Lower leg skin (tissue), 4 donors: ENCODE measurements around the gene MYH4. TPM values are rescaled to one million over a fixed set of nuclear protein-coding genes. Genes with fewer than 3 reads are reported as not detected.

Source experiments
- DNase-seq, 2 donors: peaks; one replicate each; pipeline ENCODE4 v3.0.0-alpha.2; 2019; ENCODE audit warnings: low spot score in 2 of 2
- H3K4me3 ChIP-seq: fragments of 200-600 bp; sonication (generic); 2 replicates; pipeline ENCODE4 v1.5.1; 2017; ENCODE audit warnings: mild to moderate bottlenecking, low read depth; ENCODE audit not compliant: poor library complexity, severe bottlenecking
- POLR2A ChIP-seq, 2 donors: fragments of 450-650 bp; IDR thresholded peaks; one replicate each; pipeline ENCODE4 v1.6.1; 2016 to 2017; ENCODE audit warnings: antibody characterized with exemption in 2 of 2, mild to moderate bottlenecking in 1 of 2, moderate library complexity in 1 of 2
- WGBS, 2 donors: methylation state at CpG; one replicate each; pipeline ENCODE4 v1.1.5; 2018; 5-methylcytosine and 5-hydroxymethylcytosine counted together
- intact Hi-C: fragments of 100-400 bp; cut with DNase I; formaldehyde crosslinking; loops from one replicate; pipeline ENCODE4 v1.15.0; 2023; ENCODE audit warnings: low total_unique reads
- total RNA-seq, 4 donors: library from RNA; depleted of rRNA; stranded (reverse); fragments of >200 nt; gene quantifications; one replicate each; pipeline ENCODE4 v1.1.0, GENCODE V29; 2016
- TF ChIP-seq, protein P1 (sequence below), 3 donors: fragments of 450-650 bp; IDR thresholded peaks; one replicate each; pipeline ENCODE4 v1.5.1; 2016; ENCODE audit warnings: antibody characterized with exemption in 3 of 3, mild to moderate bottlenecking in 3 of 3, moderate library complexity in 2 of 3

The MYH4 gene
- total RNA-seq: not detected

DNA sequence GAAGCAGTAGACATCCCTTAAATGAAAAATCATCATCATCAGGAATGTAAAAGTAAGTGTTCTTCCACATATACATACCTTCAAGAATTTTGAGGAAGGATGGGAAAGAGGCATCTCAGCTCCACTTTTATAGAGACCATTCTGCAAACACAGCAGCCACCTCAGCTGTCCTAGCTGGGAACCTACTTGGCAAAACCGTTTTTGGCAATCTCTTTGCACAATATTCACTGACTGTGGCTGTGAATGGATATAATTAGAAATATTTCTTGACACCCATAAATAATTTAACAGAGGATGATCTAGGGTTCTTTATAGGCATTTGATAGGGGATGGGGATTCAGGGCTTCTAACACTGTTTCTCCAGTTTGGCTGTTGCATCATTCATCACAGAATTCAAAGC is at the start of gene MYH4:
MYH4 (minus strand) TSS at position 101 of the 400 bp plus-strand sequence. CDS start 2,814 bp downstream, outside the sequence.
- intact Hi-C loops: no loop called here
- H3K4me3 ChIP-seq: no peak within 1 kb of the TSS
- no peak for DNase-seq
- WGBS, 2 donors: 61 to 67% methylated on average over 1 of the region's 1 CpG
- TF ChIP-seq, protein P1, sequence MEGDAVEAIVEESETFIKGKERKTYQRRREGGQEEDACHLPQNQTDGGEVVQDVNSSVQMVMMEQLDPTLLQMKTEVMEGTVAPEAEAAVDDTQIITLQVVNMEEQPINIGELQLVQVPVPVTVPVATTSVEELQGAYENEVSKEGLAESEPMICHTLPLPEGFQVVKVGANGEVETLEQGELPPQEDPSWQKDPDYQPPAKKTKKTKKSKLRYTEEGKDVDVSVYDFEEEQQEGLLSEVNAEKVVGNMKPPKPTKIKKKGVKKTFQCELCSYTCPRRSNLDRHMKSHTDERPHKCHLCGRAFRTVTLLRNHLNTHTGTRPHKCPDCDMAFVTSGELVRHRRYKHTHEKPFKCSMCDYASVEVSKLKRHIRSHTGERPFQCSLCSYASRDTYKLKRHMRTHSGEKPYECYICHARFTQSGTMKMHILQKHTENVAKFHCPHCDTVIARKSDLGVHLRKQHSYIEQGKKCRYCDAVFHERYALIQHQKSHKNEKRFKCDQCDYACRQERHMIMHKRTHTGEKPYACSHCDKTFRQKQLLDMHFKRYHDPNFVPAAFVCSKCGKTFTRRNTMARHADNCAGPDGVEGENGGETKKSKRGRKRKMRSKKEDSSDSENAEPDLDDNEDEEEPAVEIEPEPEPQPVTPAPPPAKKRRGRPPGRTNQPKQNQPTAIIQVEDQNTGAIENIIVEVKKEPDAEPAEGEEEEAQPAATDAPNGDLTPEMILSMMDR (IDR thresholded peaks at IDR 0.05): no peak
- no peak for TF ChIP-seq POLR2A (IDR thresholded peaks at IDR 0.05)

DNA sequence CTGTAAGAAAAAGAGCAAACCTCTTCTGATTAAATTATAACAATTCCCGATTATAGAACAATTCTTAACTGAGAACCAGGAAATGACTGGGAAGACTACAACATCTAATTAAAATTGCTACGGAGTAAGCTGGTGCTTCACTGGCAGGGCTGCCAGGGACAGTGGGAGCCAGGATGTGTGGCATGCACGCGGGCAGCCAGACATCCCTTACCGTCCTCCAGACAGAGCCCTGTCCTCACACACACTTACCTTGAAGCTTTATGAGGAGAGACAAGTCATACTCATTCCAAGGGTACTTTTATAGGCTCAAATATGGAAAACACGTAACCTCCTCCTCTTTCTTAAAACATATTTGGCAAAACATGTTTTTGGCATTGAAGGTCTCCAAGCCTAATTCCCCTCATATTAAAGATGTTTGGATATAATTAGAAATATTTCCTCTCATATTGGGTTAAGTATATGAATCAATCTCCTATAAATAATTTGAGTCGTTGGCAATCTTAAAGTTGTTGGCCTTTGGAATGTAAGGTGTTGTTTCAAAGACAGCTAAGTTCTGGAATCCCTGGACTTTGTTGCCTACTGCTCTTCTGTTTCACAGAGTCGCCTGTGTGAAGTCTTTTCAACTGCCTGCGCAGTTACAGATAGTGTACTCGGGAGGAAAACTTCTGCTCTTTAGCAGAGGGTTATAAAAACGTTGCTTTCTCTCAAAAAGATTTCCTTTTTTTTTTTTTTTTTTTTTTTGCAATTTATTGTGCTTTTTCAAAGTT is 49.1 kb upstream of the MYH4 start, which contains the start of gene MYH1:
MYH1 (minus strand) TSS at position 272 of the 767 bp plus-strand sequence. CDS start 1,900 bp downstream, outside the sequence.
- intact Hi-C loops: no loop called here
- TF ChIP-seq, protein P1 (IDR thresholded peaks at IDR 0.05): no peak
- no peak for TF ChIP-seq POLR2A (IDR thresholded peaks at IDR 0.05)
- no peak for DNase-seq
- H3K4me3 ChIP-seq: no peak within 1 kb of the TSS
- WGBS, 2 donors: 70% methylated on average over 11 of the region's 11 CpGs

DNA sequence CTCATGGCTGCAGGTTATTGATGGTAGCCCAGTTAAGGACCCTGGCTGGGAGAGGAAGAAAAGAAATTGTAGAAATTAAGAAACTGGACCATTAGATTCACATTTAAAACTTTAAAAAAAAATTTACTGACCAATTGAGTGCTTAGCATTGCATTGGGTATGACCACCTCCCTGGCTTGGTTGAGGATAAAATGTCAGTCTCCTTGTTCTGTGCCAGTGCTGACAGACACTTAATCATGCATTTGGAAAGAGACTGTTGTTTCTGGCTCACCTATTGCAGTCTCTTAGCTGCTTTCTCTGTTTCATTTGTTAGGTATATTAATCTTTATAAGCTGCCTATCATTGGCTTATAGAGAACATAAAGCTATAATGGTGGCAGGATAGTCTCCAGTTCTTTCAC is 47.3 kb upstream of the MYH4 start:
- intact Hi-C loops: no loop called here
- H3K4me3 ChIP-seq: no peak overlapping the region
- no peak for DNase-seq
- TF ChIP-seq POLR2A (IDR thresholded peaks at IDR 0.05): no peak
- TF ChIP-seq, protein P1 (IDR thresholded peaks at IDR 0.05): no peak

DNA sequence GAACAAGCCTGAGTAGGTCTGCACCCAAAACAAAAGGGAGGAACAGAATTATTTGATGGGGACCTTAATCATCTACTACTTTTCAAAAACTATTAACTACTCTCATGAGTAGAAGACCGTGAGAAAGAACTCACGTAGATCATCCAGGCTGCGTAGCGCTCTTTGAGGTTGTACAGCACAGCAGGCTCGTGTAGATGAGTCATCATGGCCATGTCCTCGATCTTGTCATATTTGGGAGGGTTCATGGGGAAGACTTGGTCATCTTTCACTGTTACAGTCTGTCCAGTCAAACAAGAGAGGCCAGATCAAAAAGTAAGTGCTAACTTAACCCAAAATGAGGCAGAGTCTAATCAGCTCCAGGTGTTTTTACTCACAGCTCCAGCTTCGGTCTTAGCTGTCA is 46.7 kb upstream of the MYH4 start:
- intact Hi-C loops: no loop called here
- WGBS, 2 donors: 85 to 87% methylated on average over 7 of the region's 7 CpGs
- no peak for TF ChIP-seq POLR2A (IDR thresholded peaks at IDR 0.05)
- TF ChIP-seq, protein P1 (IDR thresholded peaks at IDR 0.05): no peak
- no peak overlapping the region for H3K4me3 ChIP-seq
- no peak for DNase-seq

DNA sequence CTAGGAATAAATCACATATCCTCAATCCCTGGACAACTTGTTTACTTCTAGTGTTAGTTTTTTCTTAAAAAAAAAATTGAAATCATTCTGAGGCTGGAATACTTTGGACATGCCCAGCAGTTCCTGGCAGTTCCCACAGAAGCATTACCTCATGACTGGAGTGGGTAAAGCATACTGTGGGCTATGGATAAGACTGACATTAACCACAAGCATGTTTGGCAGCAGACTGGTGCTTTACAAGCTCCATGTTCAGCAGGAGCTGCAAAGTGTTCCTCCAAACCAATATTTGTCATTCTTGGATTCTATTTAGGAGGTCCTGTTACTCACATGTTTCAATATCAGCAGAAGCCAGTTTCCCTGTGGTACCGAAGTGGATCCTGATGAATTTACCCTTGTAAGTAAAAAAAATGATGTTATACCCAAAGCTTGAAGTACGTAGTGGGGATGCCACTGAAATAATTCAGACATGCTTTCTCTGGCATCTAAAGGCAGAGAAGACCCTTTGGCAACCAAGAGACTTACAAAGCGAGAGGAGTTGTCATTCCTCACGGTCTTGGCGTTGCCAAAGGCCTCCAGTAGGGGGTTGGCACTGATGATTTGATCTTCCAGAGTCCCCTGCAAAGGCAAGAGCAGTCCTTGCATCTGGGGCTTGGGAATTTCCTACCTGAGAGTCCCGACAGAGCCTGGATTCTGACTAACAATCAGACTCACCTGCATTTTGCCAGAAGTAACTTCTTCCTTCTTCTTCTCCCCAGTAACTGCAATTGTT is 44.1 kb upstream of the MYH4 start:
- intact Hi-C loops: no loop called here
- peak in 1 of 2 donors; percentile 17 for DNase-seq
- TF ChIP-seq POLR2A (IDR thresholded peaks at IDR 0.05): no peak
- TF ChIP-seq, protein P1 (IDR thresholded peaks at IDR 0.05): no peak
- no peak overlapping the region for H3K4me3 ChIP-seq
- whole genome bisulfite sequencing, 2 donors: 53 to 54% methylated on average over 6 of the region's 6 CpGs
